Astrocyte (in vitro differentiated cells and primary cell): ENCODE measurements around the gene PTOV1.

Source experiments
- EZH2 ChIP-seq: IDR thresholded peaks from 2 replicates; pipeline ENCODE4 v1.6.1; 2012; ENCODE audit warnings: mild to moderate bottlenecking, low read length, inconsistent platforms; ENCODE audit not compliant: insufficient read depth
- TF ChIP-seq, protein P1 (sequence below): IDR thresholded peaks from 2 replicates; pipeline ENCODE4 v1.5.1; 2011; ENCODE audit warnings: low read depth, mild to moderate bottlenecking, inconsistent platforms, low read length, moderate library complexity; ENCODE audit not compliant: insufficient read depth

DNA sequence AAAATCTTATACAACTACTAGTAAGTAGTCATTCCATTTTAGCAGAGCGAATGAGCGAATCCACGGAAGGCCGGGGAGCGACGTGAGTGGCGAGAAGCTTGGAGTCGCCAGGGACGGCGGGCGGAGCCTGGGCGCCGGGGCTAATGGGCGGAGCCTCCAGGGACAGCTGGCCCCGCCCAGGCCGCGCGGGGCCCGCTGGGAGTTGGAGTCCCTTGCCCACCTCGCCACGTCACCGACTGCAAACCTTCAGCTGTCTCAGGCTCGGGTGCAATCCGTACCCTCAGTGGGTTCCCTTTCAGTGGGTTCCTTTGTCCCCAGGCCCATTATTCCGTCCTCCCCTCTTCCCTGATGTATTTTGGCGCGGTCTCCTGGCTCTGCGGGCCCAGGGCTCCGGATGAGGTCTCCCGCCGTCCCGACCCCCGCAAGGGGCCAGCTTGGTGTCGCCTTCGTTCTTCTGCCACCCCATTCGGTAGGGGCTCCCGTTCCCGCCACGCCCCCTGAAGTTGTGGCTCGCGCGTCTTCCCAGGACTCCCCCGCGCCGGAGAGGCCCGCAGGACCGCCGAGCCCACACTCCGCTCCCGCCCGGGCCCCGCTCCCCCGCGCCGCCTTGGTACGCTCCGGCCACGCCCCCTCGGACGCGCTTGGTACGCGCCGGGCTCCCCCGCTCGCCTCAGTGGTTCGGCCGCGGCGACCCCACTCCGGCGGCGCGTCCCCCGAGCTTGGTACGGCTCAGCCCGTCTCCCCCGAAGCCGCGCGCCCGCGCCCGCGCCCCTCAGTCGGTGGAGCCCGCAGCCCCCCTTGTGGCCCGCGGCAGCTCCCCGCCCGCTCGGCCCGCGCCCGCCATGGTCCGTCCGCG is at the start of gene PTOV1:
- TF ChIP-seq, protein P1, sequence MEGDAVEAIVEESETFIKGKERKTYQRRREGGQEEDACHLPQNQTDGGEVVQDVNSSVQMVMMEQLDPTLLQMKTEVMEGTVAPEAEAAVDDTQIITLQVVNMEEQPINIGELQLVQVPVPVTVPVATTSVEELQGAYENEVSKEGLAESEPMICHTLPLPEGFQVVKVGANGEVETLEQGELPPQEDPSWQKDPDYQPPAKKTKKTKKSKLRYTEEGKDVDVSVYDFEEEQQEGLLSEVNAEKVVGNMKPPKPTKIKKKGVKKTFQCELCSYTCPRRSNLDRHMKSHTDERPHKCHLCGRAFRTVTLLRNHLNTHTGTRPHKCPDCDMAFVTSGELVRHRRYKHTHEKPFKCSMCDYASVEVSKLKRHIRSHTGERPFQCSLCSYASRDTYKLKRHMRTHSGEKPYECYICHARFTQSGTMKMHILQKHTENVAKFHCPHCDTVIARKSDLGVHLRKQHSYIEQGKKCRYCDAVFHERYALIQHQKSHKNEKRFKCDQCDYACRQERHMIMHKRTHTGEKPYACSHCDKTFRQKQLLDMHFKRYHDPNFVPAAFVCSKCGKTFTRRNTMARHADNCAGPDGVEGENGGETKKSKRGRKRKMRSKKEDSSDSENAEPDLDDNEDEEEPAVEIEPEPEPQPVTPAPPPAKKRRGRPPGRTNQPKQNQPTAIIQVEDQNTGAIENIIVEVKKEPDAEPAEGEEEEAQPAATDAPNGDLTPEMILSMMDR = no peak
- TF ChIP-seq EZH2 = no peak
